Tibial artery (tissue), 4 donors: ENCODE results near the gene MUC5B.

ENCODE experiments used
- DNase-seq, 2 donors: peaks; one replicate each; pipeline ENCODE4 v3.0.0-alpha.2; 2019
- H3K27ac ChIP-seq, 2 donors: fragments of 200-600 bp; sonication (generic) in 1 of 2; 1 replicate in 1 of 2; 2 replicates in 1 of 2; pipeline ENCODE4 v1.5.1; 2018 to 2019; ENCODE audit warnings: mild to moderate bottlenecking in 1 of 2
- H3K27me3 ChIP-seq, 2 donors: fragments of 200-600 bp; sonication (generic) in 1 of 2; one replicate each; pipeline versions ENCODE4 v1.5.1 to v1.6.0; 2016 to 2019
- H3K36me3 ChIP-seq, 3 donors: fragments of 200-600 bp; sonication (generic) in 2 of 3; one replicate each; pipeline ENCODE4 v1.5.1; 2016 to 2019; ENCODE audit warnings: mild to moderate bottlenecking in 2 of 3
- H3K4me1 ChIP-seq, 4 donors: fragments of 200-600 bp; sonication (generic) in 2 of 4; 1 replicate in 3 of 4; 2 replicates in 1 of 4; pipeline ENCODE4 v1.5.1; 2016 to 2019
- H3K4me3 ChIP-seq, 2 donors: fragments of 200-600 bp; sonication (generic) in 1 of 2; 1 replicate in 1 of 2; 2 replicates in 1 of 2; pipeline ENCODE4 v1.5.1; 2018 to 2019; ENCODE audit warnings: mild to moderate bottlenecking in 2 of 2
- H3K9me3 ChIP-seq, 3 donors: fragments of 200-600 bp; sonication (generic) in 1 of 3; one replicate each; pipeline ENCODE4 v1.5.1; 2016 to 2019
- CTCF ChIP-seq, 2 experiments: fragments of 200-600 bp in 1 of 2; fragments of 450-650 bp in 1 of 2; IDR thresholded peaks; one replicate each; pipeline ENCODE4 v1.5.1; 2017 to 2019; ENCODE audit warnings: antibody characterized with exemption in 2 of 2, mild to moderate bottlenecking in 1 of 2, moderate library complexity in 1 of 2
- intact Hi-C: fragments of 100-400 bp; cut with DNase I; formaldehyde crosslinking; loops from one replicate; pipeline ENCODE4 v1.15.0; 2023; ENCODE audit warnings: low total_unique reads

Gene MUC5B

DNA sequence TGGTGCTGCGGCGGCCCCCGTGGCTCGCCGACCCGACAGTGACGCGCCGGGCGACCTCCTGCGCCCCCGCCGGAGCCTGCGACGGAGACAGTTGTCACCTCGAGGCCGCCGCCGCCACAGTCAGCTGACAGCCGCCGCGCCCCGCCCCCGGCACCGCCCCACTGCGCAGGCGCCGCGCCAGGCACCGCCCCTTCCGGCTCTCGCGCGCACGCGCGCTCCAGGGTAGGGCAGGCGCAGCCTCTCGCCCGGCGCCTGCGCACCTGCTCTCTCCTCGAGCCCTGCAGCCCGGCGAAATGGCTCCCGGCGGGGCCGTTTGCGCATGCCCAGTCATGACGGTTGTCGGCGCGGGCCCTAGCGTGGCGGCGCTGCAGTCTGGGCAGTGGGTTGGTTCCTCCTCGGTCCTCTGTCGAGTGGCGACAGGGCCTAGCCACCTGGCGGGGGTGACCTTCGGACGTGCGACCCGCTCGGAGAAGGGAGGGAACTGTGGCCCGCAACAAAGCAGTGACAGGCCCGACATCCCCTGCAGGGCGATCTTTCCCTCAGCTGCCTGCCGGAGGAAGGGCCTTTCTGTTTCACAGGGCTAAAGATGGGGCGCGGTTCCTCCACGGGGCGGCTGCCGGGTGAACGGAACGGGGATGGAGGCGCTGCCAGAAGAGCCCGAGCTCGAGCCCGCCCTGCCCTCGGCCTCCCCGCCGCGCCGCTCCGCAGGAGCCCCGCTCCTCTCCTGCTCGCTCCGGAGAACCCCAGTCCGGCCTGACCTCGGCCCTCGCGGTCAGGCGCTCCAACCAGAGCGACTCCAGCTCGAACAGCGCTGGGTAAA is 86.8 kb downstream of the MUC5B start, which contains the start of gene TOLLIP:
TOLLIP (minus strand) TSS at position 135 of the 820 bp plus-strand sequence; CDS start at position 1, 134 bp downstream.
- peak; percentile 93 to 98 for DNase-seq
- TF ChIP-seq CTCF (IDR thresholded peaks at IDR 0.05) = peak; percentile 29 to 30
- no peaks in the 10 kb centered on the region for H3K27me3 ChIP-seq
- H3K4me3 ChIP-seq = peak within 1 kb of the TSS; percentile 90 to 92
- H3K4me1 ChIP-seq = peaks cover 0 to 39% (median 34%) of the 10 kb centered on the region in 4 donors
- H3K9me3 ChIP-seq = peaks cover 0 to 3% (median 0%) of the 10 kb centered on the region in 3 donors
- H3K27ac ChIP-seq = peak within 1 kb of the TSS; percentile 87 to 97
- intact Hi-C loops = loop anchor here (2.0 to 10.0 kb wide), 3 partner anchors 27 to 205 kb away; no protein-coding TSS in a partner anchor
- H3K36me3 ChIP-seq = peaks cover 0 to 17% (median 12%) of the 10 kb centered on the region in 3 donors

DNA sequence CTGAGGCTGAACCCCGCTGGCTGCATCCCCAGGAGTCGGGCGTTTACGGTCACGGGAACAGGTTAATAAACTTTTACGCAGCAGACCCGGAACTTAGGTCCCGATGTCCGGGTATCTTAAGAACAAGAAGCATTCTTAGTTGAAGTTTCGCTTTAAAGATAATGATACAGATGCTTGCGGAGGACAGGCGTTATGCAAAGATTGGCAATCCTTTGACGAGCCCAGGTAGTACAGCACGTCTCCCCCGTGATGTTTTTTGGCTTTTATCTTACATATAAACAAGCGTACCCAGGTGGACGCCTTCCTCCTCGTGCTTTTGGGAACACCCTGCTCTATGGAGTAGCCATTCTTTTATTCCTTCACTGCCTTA is 87.4 kb downstream of the MUC5B start:
- H3K9me3 ChIP-seq = peaks cover 0 to 3% (median 0%) of the 10 kb centered on the region in 3 donors
- H3K27me3 ChIP-seq = no peaks in the 10 kb centered on the region
- intact Hi-C loops = loop anchor here (2.0 kb wide), 1 partner anchor 26 kb away; no protein-coding TSS in a partner anchor
- H3K4me1 ChIP-seq = peaks cover 0 to 39% (median 34%) of the 10 kb centered on the region in 4 donors
- peaks cover 0 to 16% (median 7%) of the 10 kb centered on the region in 3 donors for H3K36me3 ChIP-seq
- TF ChIP-seq CTCF (IDR thresholded peaks at IDR 0.05) = no peak
- no peak for DNase-seq
- H3K4me3 ChIP-seq = peak overlapping the region; percentile 90 to 92
- H3K27ac ChIP-seq = peak overlapping the region; percentile 87 to 97

DNA sequence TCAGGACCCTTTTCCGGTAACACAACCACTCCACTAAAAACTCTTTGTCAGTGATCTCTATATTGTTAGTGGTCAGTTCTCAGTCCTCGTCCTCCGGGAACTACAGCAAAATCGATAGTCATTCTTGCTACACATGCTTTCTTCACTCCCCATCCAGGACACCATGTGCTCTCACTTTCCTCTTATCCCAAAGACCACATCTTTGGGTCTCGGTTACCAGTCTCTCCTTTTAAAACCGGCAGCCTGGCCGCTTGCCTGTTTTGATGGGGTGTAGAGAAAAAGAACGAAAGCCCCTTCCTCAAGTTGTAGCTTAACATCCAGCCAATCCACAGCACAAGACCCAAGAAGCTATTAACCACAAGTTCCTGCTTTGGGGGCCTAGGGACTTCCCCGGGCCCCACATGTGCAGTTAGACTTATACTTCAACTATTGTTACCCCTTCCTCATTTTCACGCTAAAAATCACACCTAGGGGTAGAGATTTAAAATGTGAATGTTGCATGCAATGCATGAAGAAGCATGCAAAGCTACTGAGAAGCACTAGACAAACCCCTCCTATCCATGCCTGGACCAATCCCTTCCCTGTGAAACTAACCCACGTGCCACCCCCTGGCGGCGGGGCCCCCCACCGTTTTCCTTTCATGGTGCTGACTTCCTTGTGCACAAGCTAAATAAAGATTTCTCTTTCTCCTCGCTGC is 88.1 kb downstream of the MUC5B start:
- Histone ChIP-seq H3K27ac (no peak overlapping the region), H3K4me3 (no peak overlapping the region), H3K9me3 (peaks cover 0 to 3% (median 0%) of the 10 kb centered on the region in 3 donors), H3K36me3 (peaks cover 0 to 10% (median 1%) of the 10 kb centered on the region in 3 donors), H3K27me3 (no peaks in the 10 kb centered on the region), H3K4me1 (peaks cover 0 to 39% (median 34%) of the 10 kb centered on the region in 4 donors)
- TF ChIP-seq CTCF (IDR thresholded peaks at IDR 0.05) = no peak
- intact Hi-C loops = loop anchor here (2.0 kb wide), 1 partner anchor 26 kb away; no protein-coding TSS in a partner anchor
- DNase-seq = no peak
